Measurements from ENCODE around the gene SARS2.
"Not testable (repeated sequence)": the region's sequence is repeated elsewhere in the genome, so short reads cannot be mapped to it uniquely, and the experiment has no call there.

GRCh38 chr19:38884691-38885090 lies 45.9 kb downstream of the SARS2 start:
- TF ChIP-seq CTCF (conservative IDR thresholded peaks at IDR 0.05; ENCODE audit: low read length); EZH2phosphoT487 (IDR thresholded peaks at IDR 0.05; ENCODE audit: borderline replicate concordance): not testable (repeated sequence)

Data from Loucy (cell line).